GM19397 (cell line): Measurements from ENCODE around the gene PRRX2.

Experiments used
- ATAC-seq: cut with Tn5 transposase; IDR thresholded peaks from one replicate; pipeline ENCODE4 v1.9.1; 2021; ENCODE audit warnings: mild to moderate bottlenecking, moderate library complexity; ENCODE audit not compliant: unreplicated experiment

PRRX2 gene

DNA sequence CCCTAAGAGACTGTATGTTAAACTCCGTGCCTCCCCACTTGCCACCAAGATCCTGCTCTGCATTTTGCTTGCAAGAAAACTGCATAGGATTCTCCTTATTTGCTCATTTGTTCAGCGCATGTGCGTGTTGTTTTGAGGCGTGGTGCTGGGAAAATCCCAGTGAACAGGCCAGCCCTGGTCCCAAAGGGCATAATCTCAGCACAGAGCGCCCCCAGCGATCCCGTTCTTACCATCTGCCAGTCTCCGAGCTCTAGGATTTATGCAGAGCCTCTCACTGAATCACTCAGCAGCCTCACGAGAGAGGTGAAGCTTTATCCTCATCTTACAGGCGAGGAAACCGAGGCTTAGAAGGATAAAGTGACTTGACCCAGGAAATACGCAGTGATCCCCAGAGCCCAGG, 11.5 kb downstream of the PRRX2 start:
- ATAC-seq: no peak

DNA sequence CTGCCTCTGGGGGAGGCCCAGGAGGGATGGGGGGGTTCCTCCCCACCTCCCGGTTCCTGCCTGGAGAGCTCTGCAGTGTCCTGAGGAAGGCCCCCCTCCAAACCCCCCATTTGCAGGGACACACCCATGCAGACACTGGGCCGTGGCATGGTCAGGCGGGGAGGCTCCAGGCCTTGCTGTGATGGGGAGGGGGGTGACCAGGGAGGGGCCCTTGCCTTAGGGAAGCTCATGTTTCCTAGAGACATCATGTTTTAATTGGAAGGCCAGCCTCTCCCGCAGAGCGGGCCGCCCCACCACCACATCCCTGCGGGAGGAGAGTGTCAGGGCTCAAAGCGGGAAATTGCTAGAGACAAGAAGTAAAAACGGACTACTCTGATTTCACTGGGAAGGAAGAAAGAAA, 12.0 kb downstream of the PRRX2 start:
- ATAC-seq: no peak

DNA sequence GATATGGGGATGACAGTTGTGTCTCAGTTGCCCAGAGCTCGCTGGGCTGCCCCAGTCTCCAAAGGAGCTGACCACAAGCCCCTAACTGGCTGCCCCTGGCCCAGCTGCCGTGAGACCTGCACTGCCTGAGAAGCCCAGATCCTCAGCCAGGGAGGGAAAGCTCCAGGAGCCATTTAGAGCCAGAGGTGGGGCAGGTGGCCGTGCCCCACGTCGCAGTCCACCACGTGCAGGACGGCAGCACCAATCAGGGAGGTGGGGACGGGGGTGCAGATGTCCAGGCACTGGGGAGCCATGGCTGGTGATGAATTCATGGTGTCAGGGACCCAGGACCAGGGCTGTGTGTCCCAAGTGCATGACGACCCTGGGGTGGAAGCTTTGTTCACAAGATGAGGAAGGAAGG, 13.4 kb downstream of the PRRX2 start:
- no peak for ATAC-seq

DNA sequence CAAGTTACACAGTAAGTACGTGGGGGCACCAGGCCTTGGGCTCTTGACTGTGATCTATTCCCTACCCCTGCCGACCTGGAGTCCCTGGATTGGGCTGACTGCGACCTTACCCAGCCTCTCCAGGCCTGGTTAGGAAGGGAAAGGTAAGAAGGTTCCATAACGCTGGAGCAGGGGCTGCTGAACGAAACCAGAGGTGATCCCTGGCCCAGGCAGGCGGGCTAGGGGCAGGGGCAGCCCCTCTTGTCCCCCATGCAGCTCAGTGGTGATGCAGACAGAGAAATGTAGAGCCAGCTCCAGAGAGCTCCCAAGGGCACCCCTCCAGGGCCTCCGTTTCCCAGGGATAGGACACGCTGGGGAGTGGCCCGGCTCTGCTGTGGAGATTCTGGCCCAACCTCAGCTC, 14.1 kb downstream of the PRRX2 start:
- ATAC-seq: no peak

DNA sequence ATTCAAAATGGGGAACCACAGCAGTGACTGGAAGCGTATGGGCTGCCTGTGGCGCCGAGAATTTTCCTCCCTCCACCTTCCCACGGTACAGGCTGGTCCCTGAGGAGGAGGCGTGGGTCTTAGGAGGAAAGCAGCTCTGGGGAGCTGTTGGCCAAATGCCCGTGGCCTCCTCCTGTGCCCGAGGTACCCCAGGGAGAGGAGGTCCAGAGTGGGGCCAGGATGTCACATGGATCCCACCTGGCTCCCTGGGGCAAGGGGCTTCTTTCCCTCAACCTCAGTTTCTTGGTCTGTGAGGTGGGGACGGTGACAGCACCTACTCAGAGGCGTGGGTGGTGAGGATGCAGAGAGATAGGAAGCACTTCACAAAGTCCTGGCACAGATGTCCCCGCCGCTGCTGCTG, 16.5 kb downstream of the PRRX2 start:
- ATAC-seq: no peak

DNA sequence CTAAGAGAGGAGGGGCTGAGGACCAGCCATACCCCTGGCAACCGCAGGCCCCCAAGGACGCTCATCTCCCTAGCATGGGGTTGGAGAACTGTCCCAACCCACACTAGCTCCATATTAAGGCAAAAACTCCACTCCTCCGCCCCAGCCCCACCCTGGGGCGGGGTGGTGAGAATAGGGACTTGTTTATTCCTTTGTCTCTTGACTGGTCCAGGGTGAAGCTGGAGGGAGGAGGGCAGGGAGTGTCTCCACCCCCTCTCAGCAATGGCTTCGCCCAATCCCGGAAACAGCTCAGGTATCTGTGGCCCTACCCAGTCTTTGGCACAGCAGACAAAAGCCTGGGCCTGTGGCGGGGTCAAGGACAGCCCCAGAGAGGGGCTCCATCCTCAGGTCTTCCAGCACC, 16.9 kb downstream of the PRRX2 start:
- no peak for ATAC-seq

DNA sequence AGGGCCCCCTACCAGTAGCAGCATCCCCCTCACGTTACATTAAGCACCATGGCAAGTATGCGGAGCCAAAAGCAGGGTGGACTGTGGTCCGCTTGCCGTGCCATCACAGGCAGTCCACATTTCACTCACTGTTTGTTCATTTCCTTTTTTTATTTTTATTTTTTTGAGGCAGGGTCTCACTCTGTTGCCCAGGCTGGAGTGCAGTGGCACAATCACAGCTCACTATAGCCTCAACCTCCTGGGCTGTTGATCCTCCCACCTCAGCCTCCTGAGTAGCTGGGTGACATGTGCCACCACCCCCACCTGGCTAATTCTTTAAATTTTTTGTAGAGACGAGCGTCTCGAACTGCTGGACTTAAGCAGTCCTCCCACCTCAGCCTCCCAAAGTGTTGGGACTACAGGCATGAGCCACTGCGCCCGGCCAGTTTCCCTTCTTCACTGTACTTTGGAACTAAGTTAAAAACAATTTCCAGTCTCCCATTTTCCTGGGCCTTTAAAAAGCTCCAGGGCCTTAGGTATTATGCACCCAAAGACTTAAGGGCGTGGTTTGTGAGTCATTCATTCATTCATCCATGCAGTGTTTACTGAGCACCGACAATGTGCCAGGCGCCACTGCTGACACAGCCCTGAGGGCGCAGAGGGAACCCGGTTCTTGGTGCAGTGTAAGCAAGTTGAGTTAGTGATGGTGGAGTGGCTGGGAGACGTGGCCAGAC, 19.9 kb downstream of the PRRX2 start:
- ATAC-seq: no peak

DNA sequence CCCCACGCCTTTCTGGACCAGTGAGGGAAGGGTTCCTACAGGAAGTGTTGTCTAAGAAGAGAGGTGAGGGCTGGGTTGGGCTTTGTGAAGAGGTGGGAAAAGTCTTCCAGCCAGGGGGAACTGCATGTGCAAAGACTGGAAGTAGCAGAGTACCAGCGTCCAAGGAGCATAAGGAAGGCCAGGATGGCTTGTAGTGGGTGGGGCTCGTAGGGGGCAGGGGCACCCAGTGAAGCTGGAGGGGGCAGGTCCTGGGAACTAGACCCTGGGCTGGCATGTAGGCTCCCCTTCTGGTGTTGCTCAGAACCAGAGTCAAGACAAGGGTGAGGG, 20.4 kb downstream of the PRRX2 start:
- no peak for ATAC-seq

DNA sequence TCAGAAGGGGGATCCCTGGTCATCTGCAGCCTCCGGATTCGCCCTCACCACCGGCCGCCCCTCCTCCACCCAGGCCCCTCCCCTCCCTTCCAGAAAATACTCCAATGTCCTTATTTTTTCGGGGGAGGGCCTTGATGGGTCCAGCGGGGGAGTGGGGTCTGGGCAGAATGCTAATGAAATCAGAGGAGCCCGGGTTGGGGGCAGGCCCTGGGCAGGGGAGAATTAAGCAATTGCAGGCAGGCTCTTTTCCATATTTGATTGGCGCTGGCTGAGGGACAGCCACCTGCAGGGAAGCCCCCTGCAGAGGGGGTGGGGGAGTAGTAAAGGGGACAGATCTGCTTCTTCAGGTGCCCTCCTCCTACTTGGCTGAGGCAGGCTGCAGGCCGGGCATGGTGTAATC, 21.3 kb downstream of the PRRX2 start:
- ATAC-seq: no peak

DNA sequence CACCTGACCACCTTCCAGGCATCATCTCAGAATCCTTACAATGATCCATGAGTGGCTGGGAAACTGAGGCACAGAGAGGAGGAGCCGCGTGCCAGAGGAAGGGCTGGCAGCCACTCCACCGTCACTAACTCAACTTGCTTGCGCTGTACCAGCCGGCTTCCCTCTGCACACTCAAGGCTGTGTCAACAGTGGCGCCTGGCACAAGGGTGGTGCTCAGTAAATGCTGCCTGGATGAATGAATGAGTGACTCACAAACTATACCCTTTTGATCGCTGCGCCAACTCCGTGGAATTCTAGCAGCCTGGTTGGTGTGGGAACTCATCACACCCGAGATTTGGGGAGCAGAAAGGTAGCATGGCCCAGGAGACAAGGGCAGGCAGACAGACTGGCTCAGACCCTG, 21.9 kb downstream of the PRRX2 start:
- no peak for ATAC-seq

DNA sequence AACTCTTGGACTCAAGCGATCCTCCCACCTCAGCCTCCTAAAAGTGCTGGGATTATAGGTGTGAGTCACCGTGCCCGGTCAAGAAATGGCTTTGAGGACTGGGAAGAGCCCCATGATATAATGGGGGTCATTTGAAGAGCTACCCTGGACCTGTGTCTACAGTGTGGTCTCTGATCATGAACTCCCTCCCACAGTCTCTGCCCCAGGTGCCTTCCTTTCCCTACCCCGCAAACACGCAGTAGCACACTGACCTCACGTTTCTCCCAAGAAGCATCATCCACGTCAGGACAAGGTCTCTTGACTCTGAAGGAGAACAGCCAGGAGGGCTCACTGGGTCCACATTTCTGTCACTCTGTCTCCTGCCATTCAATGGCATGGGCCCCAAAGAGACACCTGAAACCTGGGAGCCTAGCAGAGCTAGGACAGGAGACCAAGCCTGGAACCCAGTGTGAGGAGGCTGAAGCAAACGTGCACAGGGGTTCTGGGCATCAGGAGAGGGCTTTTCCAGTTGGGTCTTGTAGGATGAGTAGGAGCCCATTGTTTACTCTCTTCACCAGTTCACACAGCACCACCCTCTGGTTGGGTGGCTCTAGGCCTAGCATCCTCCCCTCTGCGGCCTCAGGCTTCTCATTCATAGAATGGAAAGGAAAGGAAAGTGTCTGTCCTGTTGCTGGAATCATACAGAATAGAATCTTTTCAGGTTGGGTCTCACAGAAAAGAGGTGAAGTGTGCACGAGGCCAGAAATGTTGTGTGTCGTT, 23.0 kb downstream of the PRRX2 start:
- no peak for ATAC-seq

DNA sequence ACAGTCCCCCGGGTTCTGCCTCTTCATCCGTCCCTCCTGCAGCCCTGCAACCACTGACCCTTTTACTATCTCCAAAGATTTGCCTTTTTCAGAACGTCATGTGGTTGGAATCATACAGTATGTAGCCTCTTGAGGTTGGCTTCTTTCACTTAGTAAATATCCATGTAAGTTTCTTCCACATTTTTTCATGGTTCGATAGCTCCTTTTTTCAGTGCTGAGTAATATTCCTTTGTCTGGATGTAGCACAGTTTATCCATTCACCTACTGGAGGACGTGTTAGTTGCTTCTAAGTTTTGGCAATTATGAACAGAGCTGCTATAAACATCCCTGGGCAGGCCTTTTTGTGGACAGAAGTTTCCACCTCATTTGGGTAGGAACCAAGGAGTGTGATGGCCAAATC, 27.1 kb downstream of the PRRX2 start:
- no peak for ATAC-seq

DNA sequence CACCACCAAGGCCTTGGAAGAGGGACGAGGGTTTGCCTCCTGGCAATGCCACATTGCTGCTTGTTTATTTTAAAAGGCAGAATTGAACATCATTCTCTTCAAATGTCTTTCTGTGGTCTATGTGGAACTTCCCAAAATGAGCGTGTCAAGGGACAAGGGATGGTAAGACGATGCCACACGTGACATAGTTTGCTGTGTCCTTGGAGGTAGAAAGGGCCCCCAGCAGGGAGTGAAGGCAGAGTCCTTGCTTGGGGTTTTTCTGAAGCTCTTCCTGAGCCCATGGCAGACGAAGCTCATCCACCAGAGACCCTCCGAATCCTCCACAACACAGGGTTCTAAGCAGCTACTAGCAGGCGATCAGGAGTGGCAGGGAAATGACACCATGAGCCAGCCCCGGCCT, 28.3 kb downstream of the PRRX2 start:
- ATAC-seq: no peak

DNA sequence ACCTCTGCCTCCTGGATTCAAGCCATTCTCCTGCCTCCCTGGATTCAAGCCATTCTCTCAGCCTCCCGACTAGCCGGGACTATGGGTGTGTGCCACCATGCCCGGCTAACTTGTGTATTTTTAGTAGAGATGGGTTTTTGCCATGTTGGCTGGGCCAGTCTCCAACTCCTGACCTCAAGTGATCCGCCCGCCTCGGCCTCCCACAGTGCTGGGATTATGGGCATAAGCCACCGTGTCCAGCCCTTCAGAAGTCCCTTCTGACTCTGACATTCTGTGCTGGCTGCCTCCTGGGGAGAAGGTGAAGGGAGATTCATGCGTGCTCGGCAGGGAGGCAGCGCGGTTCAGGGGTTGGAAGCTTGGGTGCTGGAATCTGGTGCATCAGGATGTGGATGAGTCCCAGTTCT, 28.8 kb downstream of the PRRX2 start:
- no peak for ATAC-seq

DNA sequence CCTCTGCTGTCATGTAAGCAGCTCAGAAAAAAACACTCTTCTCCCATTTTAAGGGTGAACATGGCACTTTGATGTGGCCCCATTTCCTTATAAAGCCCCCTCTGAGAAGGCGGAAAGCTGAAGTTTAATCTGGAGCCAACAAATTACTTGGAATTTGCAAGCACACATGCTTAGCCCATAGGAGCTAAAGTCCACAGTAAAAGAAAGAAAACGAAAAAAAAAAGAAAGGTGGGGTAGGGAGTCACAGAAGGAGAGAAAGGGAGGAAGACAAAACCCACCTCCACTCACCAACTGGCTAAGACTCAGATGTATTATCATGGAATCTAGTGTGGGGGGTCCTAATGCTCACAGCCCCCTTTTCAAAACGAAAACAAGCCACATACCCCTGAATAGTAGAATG, 30.4 kb downstream of the PRRX2 start:
- ATAC-seq: no peak

DNA sequence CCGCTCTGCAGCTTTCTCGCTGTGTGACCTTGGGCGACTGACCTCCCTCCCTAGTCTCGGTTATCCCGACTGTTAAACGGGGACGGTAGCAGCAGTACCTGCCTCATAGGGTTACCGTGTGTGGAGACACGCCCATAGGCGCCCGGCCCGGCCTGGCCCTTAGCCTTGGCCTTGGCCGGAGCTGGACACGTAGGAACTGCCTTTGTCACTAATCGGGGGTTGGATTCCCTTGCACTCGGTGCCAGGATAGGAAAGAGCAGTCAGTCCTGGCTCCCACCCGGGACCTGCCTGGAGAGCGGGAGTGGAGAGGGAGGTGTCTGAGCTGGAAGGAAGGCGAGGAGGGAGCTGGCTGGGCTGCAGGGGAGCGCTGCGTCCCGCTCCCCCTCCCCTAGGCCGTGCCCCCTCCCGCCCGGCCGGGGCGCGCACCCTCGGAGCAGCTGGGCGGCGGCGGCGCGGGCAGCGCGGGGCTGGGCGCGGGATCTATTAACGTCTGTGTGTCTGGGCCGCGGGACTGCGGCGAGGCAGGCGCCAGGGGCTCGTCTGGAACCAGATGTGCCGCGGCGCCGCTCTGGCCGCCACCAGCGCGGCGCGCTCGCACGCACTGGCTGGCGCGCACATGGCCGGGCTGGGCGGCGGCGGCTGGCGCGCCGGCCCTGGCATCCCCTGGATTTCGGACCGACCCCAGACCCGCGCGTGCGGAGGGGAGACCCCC, 31.7 kb downstream of the PRRX2 start:
- no peak for ATAC-seq

DNA sequence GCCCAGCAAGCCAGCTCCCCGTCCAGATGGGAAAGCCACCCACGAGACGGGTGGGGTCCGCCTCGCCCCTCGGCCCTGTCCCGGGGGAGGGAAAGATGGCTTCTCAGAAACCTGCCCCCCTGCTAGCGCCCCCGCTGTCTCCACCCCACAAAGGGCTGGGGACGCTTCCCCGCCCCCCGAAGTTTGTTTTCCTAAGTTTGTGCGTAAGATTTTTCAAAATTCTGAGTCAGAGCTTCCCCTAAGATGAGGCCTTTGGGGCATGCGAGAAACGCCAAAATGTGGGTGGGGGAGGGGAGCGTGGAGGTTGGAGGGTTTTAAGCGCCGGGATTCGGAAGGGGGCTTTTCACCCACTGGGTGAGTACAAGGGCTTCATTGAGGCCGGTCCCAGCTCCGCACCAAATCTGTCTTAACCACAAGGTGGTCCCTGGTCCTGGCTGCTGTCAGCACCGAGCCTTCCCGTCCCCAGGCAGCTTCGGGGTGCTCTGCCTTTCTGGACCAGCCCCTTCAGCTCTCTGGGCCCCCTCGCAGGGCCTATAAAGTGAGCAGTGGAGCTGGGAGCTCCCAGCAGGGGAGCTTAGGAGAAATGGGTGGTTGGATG, 32.3 kb downstream of the PRRX2 start:
- ATAC-seq: no peak

DNA sequence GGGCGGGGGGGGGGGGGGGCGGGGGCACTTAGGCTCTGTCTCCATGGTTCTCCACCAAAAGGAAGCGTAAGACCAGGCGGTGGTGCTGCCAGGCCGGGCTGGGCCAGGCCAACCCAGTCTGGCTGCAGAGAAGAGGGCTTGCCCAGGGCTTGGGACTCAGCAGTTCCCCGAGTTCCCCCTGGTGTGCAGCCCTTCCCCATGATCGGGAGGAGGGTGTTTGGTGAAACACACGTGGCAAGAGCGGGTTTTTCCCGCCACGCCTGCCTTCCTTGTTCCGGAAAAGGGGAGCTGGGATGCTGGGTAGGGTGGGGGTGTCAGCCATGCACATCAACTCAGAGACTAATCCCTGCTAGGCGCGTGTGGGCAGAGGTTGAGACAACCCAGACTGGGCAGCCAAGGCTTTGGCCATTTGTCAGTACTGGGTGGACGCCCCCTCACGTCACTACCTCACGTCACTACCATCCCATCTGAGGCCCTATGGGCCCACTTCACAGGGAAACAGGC, 32.9 kb downstream of the PRRX2 start:
- ATAC-seq: no peak

DNA sequence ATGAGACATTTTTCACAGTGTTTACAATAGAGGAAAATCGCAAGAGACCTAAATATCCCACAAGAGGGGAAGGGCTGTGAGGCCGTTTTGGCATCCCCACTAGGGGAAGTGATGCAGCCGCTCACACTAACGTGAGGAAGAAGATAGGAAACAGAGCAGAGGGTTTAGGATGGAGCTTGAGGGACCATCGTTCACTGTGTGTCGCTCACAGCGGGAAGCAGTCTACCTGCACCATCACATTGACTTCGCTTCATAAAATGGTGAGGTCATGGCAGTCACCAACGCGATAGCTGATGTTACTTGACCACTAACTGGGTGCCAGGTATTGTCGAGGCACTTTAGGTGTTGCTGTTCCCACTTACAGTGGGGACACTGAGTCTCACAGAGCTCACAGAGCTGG, 35.6 kb downstream of the PRRX2 start:
- no peak for ATAC-seq

DNA sequence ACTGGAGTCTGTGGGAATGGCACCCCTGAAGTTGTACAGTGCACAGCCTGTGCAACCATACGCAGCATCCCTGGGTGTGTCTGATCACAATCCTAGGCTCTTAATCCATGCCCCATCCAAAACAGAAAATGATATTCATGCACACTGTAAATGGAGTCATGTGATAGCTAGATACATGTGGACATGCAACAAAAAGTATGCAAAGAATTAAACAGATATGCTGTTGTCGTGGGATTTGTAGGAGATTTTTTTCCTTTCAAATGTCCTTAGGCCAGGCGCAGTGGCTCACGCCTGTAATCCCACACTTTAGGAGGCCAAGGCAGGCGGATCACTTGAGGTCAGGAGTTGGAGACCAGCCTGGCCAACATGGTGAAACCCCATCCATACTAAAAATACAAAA, 36.1 kb downstream of the PRRX2 start:
- ATAC-seq: no peak

DNA sequence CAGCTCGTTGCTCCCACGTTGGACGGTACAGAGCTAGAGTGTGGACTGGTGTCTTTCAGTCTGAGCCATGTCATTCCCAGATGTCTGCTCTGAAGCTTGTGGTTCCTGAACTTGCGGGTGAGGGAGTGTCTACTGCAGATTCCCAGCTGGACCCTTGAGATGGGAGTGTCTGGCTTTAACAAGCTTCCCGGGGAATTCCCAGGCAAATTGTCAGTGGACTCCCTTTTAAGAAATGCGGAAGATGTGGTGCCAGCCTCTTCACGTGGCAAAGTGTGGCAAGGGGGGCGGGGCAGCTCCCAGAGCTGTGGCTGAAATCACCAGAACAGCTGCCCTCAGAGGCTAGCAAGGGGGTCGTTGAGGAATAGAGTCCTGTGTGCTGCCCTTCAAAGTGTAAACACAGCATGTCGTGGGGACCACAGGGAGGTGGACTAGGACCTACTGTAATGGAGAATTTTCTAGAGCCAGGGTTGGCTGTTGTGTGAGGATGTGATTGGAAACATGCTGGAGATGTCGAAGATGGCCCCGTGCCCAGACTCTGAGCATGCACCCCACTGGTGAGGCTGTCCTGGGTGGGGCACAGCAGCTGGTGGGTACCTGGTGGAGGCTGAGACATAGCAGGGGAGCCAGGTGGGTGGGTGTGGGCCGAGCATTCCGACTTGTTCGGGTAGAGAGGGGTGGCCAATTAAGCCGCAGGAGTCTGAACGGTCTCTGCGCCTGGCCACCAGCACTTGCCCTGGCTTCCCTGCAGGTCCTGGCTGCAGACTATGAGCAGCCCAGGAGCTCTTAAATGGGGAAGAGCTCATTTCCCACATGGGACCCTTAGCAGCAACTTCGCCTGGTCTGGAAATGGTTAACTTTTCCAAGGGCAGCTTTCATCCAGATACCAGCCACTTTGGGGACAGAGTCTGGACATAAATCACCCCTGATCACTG, 37.4 kb downstream of the PRRX2 start:
- ATAC-seq: no peak
